Measurements from ENCODE around the gene ZPBP2. TPM values are rescaled to one million over a fixed set of nuclear protein-coding genes. Genes with fewer than 3 reads are reported as not detected.
A peak's percentile ranks its signal among the peaks of the same experiment; 100 is the strongest.
"Not testable (repeated sequence)": the region's sequence is repeated elsewhere in the genome, so short reads cannot be mapped to it uniquely, and the experiment has no call there.

ZPBP2 gene
- total RNA-seq, 1 donor from 2014 or later: not detected

GRCh38 chr17:39889200-39889599 is 21.2 kb downstream of the ZPBP2 start:
- no peak for DNase-seq (ENCODE audit: low read depth)
- Histone ChIP-seq H3K4me3 (ENCODE audit: low read depth, low read length) (no peak overlapping the region), H3K27me3 (ENCODE audit: control insufficient read depth, insufficient read depth, low read length) (peaks cover 3% of the 10 kb centered on the region), H3K36me3 (ENCODE audit: control insufficient read depth, insufficient read depth, low read length) (no peaks in the 10 kb centered on the region)
- TF ChIP-seq CTCF (IDR thresholded peaks at IDR 0.05; ENCODE audit: insufficient read depth, low read length, severe bottlenecking): no peak
- FAIRE-seq: no peak

DNA sequence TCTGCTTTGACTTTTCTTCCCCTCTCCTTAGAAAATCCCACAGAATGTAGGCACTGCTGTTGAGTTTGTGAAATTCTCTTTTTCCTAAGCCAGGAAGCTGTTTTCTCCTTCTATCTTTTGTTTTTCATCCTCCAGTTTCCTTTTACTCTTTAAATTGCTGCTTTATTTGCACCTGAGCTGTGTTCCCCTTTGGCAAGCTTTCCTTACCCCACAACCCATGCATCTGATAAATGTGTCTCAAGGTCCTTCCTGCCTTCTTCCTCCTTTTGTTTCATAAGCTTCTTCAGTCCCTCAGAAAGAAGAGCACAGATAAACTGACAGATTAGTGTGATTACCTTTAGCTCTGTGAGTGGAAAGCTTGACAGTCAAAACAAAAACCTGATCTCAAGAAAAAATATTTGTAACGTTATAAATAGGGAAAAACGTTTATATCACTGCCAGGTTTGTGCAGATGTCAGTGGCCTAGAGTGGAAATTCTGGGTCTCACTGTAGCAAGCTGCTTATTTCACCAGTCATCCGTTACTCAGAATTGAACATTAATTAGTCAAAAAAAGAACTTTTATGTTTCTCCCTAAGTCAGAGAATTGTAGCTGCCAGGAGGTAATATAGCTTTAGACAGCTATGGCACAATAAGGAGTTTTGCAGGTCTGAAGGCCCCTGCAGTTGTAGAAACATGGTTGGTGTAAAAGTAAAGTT is 26.8 kb downstream of the ZPBP2 start:
- Histone ChIP-seq H3K36me3 (ENCODE audit: control insufficient read depth, insufficient read depth, low read length) (no peaks in the 10 kb centered on the region), H3K27me3 (ENCODE audit: control insufficient read depth, insufficient read depth, low read length) (peaks cover 5% of the 10 kb centered on the region), H3K4me3 (ENCODE audit: low read depth, low read length) (no peak overlapping the region)
- TF ChIP-seq CTCF (IDR thresholded peaks at IDR 0.05; ENCODE audit: insufficient read depth, low read length, severe bottlenecking): no peak
- DNase-seq (ENCODE audit: low read depth) (no peak), FAIRE-seq (no peak)

GRCh38 chr17:39898088-39898487 is 30.1 kb downstream of the ZPBP2 start:
- H3K36me3 ChIP-seq (ENCODE audit: control insufficient read depth, insufficient read depth, low read length): no peaks in the 10 kb centered on the region
- FAIRE-seq (no peak), DNase-seq (ENCODE audit: low read depth) (no peak)
- TF ChIP-seq CTCF (IDR thresholded peaks at IDR 0.05; ENCODE audit: insufficient read depth, low read length, severe bottlenecking): no peak
- no peak overlapping the region for H3K4me3 ChIP-seq (ENCODE audit: low read depth, low read length)
- peaks cover 2% of the 10 kb centered on the region for H3K27me3 ChIP-seq (ENCODE audit: control insufficient read depth, insufficient read depth, low read length)

GRCh38 chr17:39899215-39899614 is 31.2 kb downstream of the ZPBP2 start:
- FAIRE-seq (no peak), DNase-seq (ENCODE audit: low read depth) (peak; percentile 20)
- no peak for TF ChIP-seq CTCF (IDR thresholded peaks at IDR 0.05; ENCODE audit: insufficient read depth, low read length, severe bottlenecking)
- no peak overlapping the region for H3K4me3 ChIP-seq (ENCODE audit: low read depth, low read length)
- H3K27me3 ChIP-seq (ENCODE audit: control insufficient read depth, insufficient read depth, low read length): peaks cover 2% of the 10 kb centered on the region
- no peaks in the 10 kb centered on the region for H3K36me3 ChIP-seq (ENCODE audit: control insufficient read depth, insufficient read depth, low read length)

- not testable (repeated sequence) for H3K4me3 ChIP-seq (ENCODE audit: low read depth, low read length); FAIRE-seq
Observed at GRCh38 chr17:39902027-39902426, 34.0 kb downstream of the ZPBP2 start.

GRCh38 chr17:39903158-39903884 is 35.3 kb downstream of the ZPBP2 start:
- FAIRE-seq (no peak), DNase-seq (ENCODE audit: low read depth) (no peak)
- Histone ChIP-seq H3K27me3 (ENCODE audit: control insufficient read depth, insufficient read depth, low read length) (no peaks in the 10 kb centered on the region), H3K4me3 (ENCODE audit: low read depth, low read length) (no peak overlapping the region), H3K36me3 (ENCODE audit: control insufficient read depth, insufficient read depth, low read length) (no peaks in the 10 kb centered on the region)
- no peak for TF ChIP-seq CTCF (IDR thresholded peaks at IDR 0.05; ENCODE audit: insufficient read depth, low read length, severe bottlenecking)

More at GRCh38 chr17:39902027-39902426, 34.0 kb downstream of the ZPBP2 start:
- not testable (repeated sequence) for H3K27me3 ChIP-seq (ENCODE audit: control insufficient read depth, insufficient read depth, low read length); H3K36me3 ChIP-seq (ENCODE audit: control insufficient read depth, insufficient read depth, low read length); DNase-seq (ENCODE audit: low read depth)

Measured in bronchial epithelial cell (primary cell).